Activated naive CD4-positive, alpha-beta T cell treated with Interleukin-2 at 50 U/mL for 16 hours (primary cell): Measurements from ENCODE around the gene SLC51A.
A peak's percentile ranks its signal among the peaks of the same experiment; 100 is the strongest.
"Not testable (repeated sequence)": the region's sequence is repeated elsewhere in the genome, so short reads cannot be mapped to it uniquely, and the experiment has no call there.

Experiments
- DNase-seq: peaks from one replicate; pipeline ENCODE4 v3.0.0-alpha.2; 2020

SLC51A gene

GRCh38 chr3:196244166-196244565 lies 27.8 kb downstream of the SLC51A start:
- DNase-seq: not testable (repeated sequence)

- peak; percentile 34 for DNase-seq
These were observed 30.4 kb downstream of the SLC51A start for GRCh38 chr3:196246612-196247308.

- DNase-seq: no peak
These were observed 35.6 kb downstream of the SLC51A start for GRCh38 chr3:196251918-196252317.

DNA sequence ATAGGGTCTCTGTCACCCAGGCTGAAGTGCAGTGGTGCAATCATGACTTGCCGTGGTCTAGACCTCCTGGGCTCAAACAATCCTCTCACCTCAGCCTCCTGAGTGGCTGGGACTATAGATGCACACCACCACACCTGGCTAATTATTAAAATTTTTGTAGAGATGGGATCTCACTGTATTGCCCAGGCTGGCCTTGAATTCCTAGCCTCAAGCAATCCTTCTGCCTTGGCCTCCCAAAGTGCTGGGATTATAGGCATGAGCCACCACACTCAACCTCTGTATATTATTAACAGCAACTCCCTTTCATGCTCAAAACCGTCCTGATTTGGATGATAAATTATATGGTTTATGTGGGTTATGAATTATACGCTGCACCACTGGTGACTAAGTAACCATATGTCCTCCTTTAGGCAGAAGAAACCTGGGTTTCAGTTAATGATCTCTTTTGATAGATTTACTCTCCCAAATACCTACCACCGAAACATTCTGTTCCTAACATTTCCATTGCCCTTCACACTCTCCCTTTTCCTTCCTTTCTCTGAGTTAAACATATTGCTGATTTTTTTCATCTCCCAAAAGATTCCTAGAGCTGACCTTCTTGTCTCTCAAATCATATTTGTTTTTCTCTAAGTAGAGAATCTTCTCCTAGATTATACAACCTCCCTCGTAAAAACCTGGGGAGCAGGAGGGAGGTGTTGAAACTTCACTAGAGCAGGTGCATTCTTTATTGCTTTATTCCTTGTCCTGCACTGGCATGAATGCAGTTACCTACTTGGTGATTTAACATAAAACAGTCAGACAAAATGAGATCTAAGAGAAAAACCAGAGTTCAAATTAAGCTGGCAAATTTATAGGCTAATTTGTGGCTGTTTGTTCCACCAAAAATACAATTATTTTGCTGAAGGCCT lies 38.3 kb downstream of the SLC51A start:
- no peak for DNase-seq

- DNase-seq: no peak
These were observed 39.4 kb downstream of the SLC51A start for GRCh38 chr3:196255776-196256175.

- no peak for DNase-seq
These were observed 44.5 kb downstream of the SLC51A start for GRCh38 chr3:196260784-196261183.

GRCh38 chr3:196263819-196264218 lies 47.5 kb downstream of the SLC51A start:
- no peak for DNase-seq

DNA sequence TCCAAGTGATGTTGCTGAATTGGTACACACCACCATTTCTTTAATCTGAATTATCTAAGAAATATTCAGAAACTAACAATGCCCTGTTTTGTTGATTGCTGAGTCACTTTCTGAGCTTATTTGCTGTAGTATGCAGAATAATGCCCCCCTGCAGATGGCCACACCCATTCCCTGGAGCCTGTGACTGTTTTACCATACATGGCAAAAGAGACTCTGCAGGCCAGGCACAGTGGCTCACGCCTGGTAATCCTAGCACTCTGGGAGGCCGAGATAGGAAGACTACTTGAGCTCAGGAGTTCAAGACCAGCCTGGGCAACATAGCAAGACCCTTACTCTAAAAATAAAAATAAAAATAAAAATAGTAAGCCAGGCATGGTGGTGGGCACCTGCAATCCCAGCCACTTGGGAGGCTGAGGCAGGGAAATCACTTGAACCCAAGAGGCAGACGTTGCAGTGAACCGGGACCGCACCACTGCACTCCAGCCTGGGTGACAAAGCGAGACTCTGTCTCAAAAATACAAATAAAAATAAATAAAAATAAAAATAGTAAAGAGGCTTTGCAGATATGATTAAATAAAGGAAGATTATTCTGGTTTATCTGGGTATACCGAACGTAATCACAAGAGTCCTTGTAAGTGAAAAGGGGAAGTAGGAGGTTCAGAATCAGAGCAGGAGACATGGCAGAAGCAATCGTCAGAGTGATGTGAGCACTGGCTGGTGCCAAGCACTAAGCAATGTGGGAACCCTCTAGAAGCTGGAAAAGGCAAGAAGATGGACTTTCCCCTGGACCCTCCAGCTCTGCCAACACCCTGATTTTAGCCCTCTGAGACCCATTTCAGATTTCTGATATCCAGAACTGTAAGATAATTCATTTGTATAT lies 52.2 kb downstream of the SLC51A start:
- no peak for DNase-seq

DNA sequence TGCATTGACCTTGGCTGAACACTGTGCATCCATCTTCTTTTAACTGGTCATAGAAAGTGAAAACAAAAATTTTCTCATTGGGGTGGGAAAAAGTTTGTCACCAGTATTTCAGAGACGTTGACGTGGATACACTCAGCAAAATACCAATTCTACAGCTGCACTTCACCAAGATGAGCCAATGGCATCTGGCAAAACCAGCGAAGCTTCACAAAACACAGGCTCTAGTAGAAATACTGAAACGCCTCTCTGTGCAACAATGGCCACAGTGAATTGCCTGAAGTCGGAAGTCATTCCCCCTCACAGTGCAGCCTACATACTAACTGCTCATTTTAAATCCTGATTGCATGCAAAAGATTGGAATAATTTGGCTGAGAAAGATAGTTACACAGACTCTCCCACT lies 54.2 kb downstream of the SLC51A start:
- DNase-seq: no peak

- no peak for DNase-seq
These were observed 56.5 kb downstream of the SLC51A start for GRCh38 chr3:196272826-196273225.

DNA sequence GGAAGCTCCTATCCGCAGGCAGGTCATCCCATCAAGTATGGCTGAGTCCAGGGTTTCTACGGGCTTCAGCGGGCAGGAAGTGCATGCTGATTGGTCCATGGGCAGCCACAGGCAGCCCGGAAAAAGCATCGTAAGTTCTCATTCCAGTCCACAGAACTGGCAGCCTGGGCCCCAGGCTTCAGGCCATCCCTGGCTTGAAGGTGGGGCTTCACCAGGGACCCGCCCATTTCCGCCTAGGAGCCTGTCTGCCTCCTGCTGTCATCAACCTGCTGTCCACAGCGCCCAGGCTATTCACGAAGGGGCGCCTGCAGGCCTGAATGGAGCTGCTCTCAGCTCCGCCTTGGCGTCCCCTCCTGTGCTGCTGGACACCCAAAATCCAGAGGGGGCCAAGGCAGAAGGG lies 57.3 kb downstream of the SLC51A start:
- no peak for DNase-seq

GRCh38 chr3:196274585-196274984 lies 58.3 kb downstream of the SLC51A start:
- DNase-seq: peak; percentile 71

- no peak for DNase-seq
These were observed 58.8 kb downstream of the SLC51A start for GRCh38 chr3:196275126-196275525.

DNA sequence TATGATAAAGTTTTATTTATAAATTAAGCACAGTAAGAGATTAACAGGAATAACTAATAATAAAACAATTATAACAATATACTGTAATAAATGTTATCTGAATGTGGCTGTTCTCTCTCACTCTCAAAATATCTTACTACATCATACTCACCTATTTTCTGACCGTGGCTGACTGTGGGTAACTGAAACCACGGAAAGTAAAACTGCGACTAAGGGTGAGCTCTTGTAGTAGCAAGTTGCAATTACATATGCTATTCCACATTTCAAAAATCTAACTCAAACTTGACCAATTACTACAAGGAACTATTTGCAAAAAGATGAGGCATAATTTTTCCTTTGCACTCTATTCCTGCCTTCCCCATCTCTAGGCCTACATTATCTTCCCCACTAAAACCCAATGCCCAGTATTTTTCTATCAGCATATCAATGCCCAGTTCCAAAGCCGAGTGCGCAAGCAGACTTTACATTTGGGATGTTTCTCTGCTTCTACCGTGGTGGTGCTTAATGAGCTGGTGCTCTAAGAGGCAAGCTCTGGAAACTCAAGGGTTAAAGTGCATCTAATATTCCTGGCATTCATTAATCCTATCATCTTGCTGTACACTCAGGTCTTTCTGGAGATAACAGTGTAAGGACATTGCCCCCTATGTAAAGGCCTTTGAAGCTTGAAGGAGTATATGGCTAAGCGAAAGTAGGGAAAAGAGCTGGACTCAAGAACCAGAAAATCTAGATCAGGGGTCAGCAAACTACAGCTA lies 64.5 kb downstream of the SLC51A start:
- no peak for DNase-seq

DNA sequence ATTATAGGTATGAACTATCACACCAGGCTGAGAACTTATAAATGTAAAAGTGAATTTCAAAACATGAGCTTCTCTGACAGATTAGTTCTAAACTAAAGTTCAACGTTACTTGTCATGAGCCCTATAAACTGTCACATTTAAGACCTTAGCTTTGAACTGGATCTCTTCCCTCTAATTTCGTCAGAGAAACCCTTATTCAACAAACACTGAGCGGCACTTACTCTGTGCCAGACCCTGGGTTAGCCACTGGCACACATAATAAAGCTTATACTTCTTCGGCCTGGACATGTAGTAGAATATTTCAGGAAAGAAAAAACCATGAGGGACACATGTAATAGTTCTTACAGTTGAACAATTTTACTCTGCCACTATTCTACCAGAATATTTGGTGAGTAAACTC lies 65.6 kb downstream of the SLC51A start:
- no peak for DNase-seq
